Measurements from ENCODE around the gene STK32B.

STK32B gene

GRCh38 chr4:5524446-5525299 is 473.4 kb downstream of the STK32B start:
- TF ChIP-seq Cebpa-rat (IDR thresholded peaks at IDR 0.05) = no peak
- no peak overlapping the region for H3K27ac ChIP-seq
- H3K9me3 ChIP-seq = peaks cover 8% of the 10 kb centered on the region; the same call in 1 of the 2 replicates
- H3K27me3 ChIP-seq = no peaks in the 10 kb centered on the region
- H3K36me3 ChIP-seq = no peaks in the 10 kb centered on the region
- no peak overlapping the region for H3K9ac ChIP-seq
- H3K4me1 ChIP-seq = no peaks in the 10 kb centered on the region
- H3K4me2 ChIP-seq = no peak overlapping the region
- H3K4me3 ChIP-seq = no peak overlapping the region
- no peaks in the 10 kb centered on the region for H4K20me1 ChIP-seq

- no peak for TF ChIP-seq Cebpa-rat (IDR thresholded peaks at IDR 0.05)
- Histone ChIP-seq H3K4me1 (no peaks in the 10 kb centered on the region), H3K9ac (no peak overlapping the region), H3K4me2 (no peak overlapping the region), H3K4me3 (no peak overlapping the region), H4K20me1 (no peaks in the 10 kb centered on the region), H3K36me3 (peaks cover 5% of the 10 kb centered on the region; the same call in 1 of the 2 replicates), H3K27me3 (no peaks in the 10 kb centered on the region), H3K9me3 (peaks cover 8% of the 10 kb centered on the region; the same call in 1 of the 2 replicates), H3K27ac (no peak overlapping the region)
These were observed 475.0 kb downstream of the STK32B start for GRCh38 chr4:5526080-5526846.

- H3K9me3 ChIP-seq = peaks cover 8% of the 10 kb centered on the region; the same call in 1 of the 2 replicates
- no peak overlapping the region for H3K9ac ChIP-seq
- no peaks in the 10 kb centered on the region for H3K27me3 ChIP-seq
- no peak overlapping the region for H3K27ac ChIP-seq
- no peaks in the 10 kb centered on the region for H3K4me1 ChIP-seq
- H3K4me3 ChIP-seq = no peak overlapping the region
- H4K20me1 ChIP-seq = no peaks in the 10 kb centered on the region
- peaks cover 9% of the 10 kb centered on the region; the same call in 1 of the 2 replicates for H3K36me3 ChIP-seq
- TF ChIP-seq Cebpa-rat (IDR thresholded peaks at IDR 0.05) = no peak
- no peak overlapping the region for H3K4me2 ChIP-seq
These were observed 475.9 kb downstream of the STK32B start for GRCh38 chr4:5527211-5527610.

- H3K4me3 ChIP-seq = no peak overlapping the region
- TF ChIP-seq Cebpa-rat (IDR thresholded peaks at IDR 0.05) = no peak
These were observed 476.8 kb downstream of the STK32B start for GRCh38 chr4:5528031-5528436.

GRCh38 chr4:5532100-5532499 is 480.8 kb downstream of the STK32B start:
- peaks cover 20% of the 10 kb centered on the region; the same call in 1 of the 2 replicates for H3K36me3 ChIP-seq
- TF ChIP-seq Cebpa-rat (IDR thresholded peaks at IDR 0.05) = no peak

More at GRCh38 chr4:5528031-5528436, 476.8 kb downstream of the STK32B start:
- no peak overlapping the region for H3K4me2 ChIP-seq
- no peak overlapping the region for H3K27ac ChIP-seq
- H3K4me1 ChIP-seq = no peaks in the 10 kb centered on the region
- no peak overlapping the region for H3K9ac ChIP-seq
- peaks cover 8% of the 10 kb centered on the region; the same call in 1 of the 2 replicates for H3K9me3 ChIP-seq
- H3K27me3 ChIP-seq = no peaks in the 10 kb centered on the region
- no peaks in the 10 kb centered on the region for H4K20me1 ChIP-seq
- H3K36me3 ChIP-seq = peaks cover 16% of the 10 kb centered on the region; the same call in 1 of the 2 replicates

GRCh38 chr4:5539584-5539983 is 488.3 kb downstream of the STK32B start:
- Histone ChIP-seq H3K9ac (no peak overlapping the region), H3K27me3 (no peaks in the 10 kb centered on the region), H3K9me3 (no peaks in the 10 kb centered on the region), H3K4me1 (no peaks in the 10 kb centered on the region), H3K27ac (no peak overlapping the region), H3K4me2 (no peak overlapping the region), H3K36me3 (0 out of 2 replicates have a peak, but pooled peaks cover 4% of the 10 kb centered on the region), H3K4me3 (no peak overlapping the region), H4K20me1 (no peaks in the 10 kb centered on the region)
- TF ChIP-seq Cebpa-rat (IDR thresholded peaks at IDR 0.05) = no peak

More at GRCh38 chr4:5532100-5532499, 480.8 kb downstream of the STK32B start:
- Histone ChIP-seq H3K4me2 (no peak overlapping the region), H3K4me1 (no peaks in the 10 kb centered on the region), H3K9ac (no peak overlapping the region), H3K27me3 (no peaks in the 10 kb centered on the region), H3K9me3 (no peaks in the 10 kb centered on the region), H3K4me3 (no peak overlapping the region), H3K27ac (no peak overlapping the region), H4K20me1 (no peaks in the 10 kb centered on the region)

GRCh38 chr4:5541169-5541568 is 489.9 kb downstream of the STK32B start:
- H3K27ac ChIP-seq = no peak overlapping the region
- no peaks in the 10 kb centered on the region for H3K36me3 ChIP-seq
- no peak overlapping the region for H3K4me2 ChIP-seq
- H3K9me3 ChIP-seq = no peaks in the 10 kb centered on the region
- H3K4me3 ChIP-seq = no peak overlapping the region
- H3K9ac ChIP-seq = no peak overlapping the region
- TF ChIP-seq Cebpa-rat (IDR thresholded peaks at IDR 0.05) = no peak
- H3K4me1 ChIP-seq = no peaks in the 10 kb centered on the region
- H3K27me3 ChIP-seq = no peaks in the 10 kb centered on the region
- H4K20me1 ChIP-seq = no peaks in the 10 kb centered on the region

- Histone ChIP-seq H3K4me3 (no peak overlapping the region), H3K9me3 (peaks cover 20% of the 10 kb centered on the region)
- no peak for TF ChIP-seq Cebpa-rat (IDR thresholded peaks at IDR 0.05)
These were observed 492.4 kb downstream of the STK32B start for GRCh38 chr4:5543681-5544080.

GRCh38 chr4:5544762-5545161 is 493.5 kb downstream of the STK32B start:
- Histone ChIP-seq H3K9me3 (peaks cover 27% of the 10 kb centered on the region), H3K27me3 (no peaks in the 10 kb centered on the region), H3K4me2 (no peak overlapping the region), H4K20me1 (no peaks in the 10 kb centered on the region), H3K36me3 (peaks cover 16% of the 10 kb centered on the region), H3K4me3 (no peak overlapping the region), H3K4me1 (no peaks in the 10 kb centered on the region), H3K27ac (no peak overlapping the region), H3K9ac (no peak overlapping the region)
- TF ChIP-seq Cebpa-rat (IDR thresholded peaks at IDR 0.05) = no peak

More at GRCh38 chr4:5543681-5544080, 492.4 kb downstream of the STK32B start:
- Histone ChIP-seq H3K36me3 (peaks cover 15% of the 10 kb centered on the region), H3K9ac (no peak overlapping the region), H3K27ac (no peak overlapping the region), H3K4me1 (no peaks in the 10 kb centered on the region), H4K20me1 (no peaks in the 10 kb centered on the region), H3K4me2 (no peak overlapping the region), H3K27me3 (no peaks in the 10 kb centered on the region)

GRCh38 chr4:5545271-5545670 is 494.0 kb downstream of the STK32B start:
- no peaks in the 10 kb centered on the region for H4K20me1 ChIP-seq
- H3K4me3 ChIP-seq = no peak overlapping the region
- peaks cover 33% of the 10 kb centered on the region for H3K9me3 ChIP-seq
- no peak overlapping the region for H3K4me2 ChIP-seq
- TF ChIP-seq Cebpa-rat (IDR thresholded peaks at IDR 0.05) = no peak
- H3K27ac ChIP-seq = no peak overlapping the region
- no peaks in the 10 kb centered on the region for H3K4me1 ChIP-seq
- peaks cover 21% of the 10 kb centered on the region for H3K36me3 ChIP-seq
- H3K9ac ChIP-seq = no peak overlapping the region
- no peaks in the 10 kb centered on the region for H3K27me3 ChIP-seq
